ENCODE data around the gene SPTLC2.

The SPTLC2 gene

GRCh38 chr14:77505031-77505430 is 111.4 kb downstream of the SPTLC2 start:
- no peak for TF ChIP-seq RAD21 (IDR thresholded peaks at IDR 0.05; ENCODE audit: low read depth)

DNA sequence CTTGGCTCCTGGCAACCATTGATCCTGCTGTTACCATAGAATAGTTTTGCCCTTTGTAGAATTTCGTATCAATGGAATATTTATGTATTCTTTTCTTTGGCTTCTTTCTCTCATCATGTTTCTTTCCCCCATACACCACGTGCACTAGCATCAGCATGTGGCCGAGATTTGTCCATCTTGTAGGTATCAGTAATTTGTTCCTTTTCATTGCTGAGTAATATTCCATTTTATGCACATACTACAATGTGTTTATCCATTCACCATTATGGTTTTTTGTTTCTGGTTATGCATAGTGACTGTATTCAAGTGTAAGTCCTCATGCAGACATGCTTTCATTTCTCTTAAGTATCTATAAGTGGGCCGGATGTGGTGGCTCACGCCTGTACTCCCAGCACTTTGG is 113.3 kb downstream of the SPTLC2 start:
- TF ChIP-seq, protein P1, sequence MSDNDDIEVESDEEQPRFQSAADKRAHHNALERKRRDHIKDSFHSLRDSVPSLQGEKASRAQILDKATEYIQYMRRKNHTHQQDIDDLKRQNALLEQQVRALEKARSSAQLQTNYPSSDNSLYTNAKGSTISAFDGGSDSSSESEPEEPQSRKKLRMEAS (IDR thresholded peaks at IDR 0.05) = no peak
- TF ChIP-seq EP300 (IDR thresholded peaks at IDR 0.05; ENCODE audit: borderline replicate concordance) (no peak), CEBPB (IDR thresholded peaks at IDR 0.05) (no peak), USF1 (IDR thresholded peaks at IDR 0.05) (no peak), TAF1 (IDR thresholded peaks at IDR 0.05; ENCODE audit: low read depth) (no peak), TEAD4 (IDR thresholded peaks at IDR 0.05) (no peak), FOXM1 (IDR thresholded peaks at IDR 0.05; ENCODE audit: borderline replicate concordance, low read depth) (no peak), YY1 (IDR thresholded peaks at IDR 0.05; ENCODE audit: low read depth) (no peak), RAD21 (IDR thresholded peaks at IDR 0.05; ENCODE audit: low read depth) (no peak), CREB1 (IDR thresholded peaks at IDR 0.05; ENCODE audit: low read depth) (no peak), TCF12 (IDR thresholded peaks at IDR 0.05; ENCODE audit: low read depth) (no peak), NFIC (IDR thresholded peaks at IDR 0.05) (no peak), REST (IDR thresholded peaks at IDR 0.05; ENCODE audit: low read depth) (no peak), ZBTB7A (IDR thresholded peaks at IDR 0.05; ENCODE audit: low read depth) (no peak), EGR1 (IDR thresholded peaks at IDR 0.05) (no peak)

DNA sequence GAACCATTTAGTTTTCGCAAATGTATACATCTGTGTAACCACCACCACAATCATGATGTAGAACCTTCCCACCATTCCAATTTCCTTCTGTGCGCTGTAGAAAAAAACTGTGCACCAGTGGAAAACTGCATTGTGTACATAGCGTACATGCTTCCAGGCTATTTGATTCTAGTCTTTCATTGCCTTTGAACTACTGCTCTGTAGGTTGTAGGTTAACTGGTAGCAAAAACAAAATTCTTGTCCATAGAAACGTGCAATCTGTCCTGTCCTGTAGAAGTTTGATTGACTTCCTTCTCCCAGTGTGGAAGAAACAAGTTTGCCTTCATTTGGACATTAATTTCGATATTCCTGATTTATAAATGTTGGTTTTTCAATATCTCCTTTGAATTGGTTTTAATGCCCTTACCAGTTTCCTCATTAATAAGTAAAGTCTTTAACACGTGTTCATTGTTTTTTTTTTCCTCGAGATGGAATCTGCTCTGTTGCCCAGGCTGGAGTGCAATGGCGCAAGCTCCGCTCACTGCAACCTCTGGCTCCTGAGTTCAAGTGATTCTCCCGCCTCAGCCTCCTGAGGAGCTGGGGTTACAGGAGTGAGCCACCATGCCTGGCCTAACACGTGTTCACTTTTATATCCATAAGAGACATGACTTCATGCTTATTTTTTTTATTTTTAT is 114.2 kb downstream of the SPTLC2 start:
- TF ChIP-seq CREB1 (IDR thresholded peaks at IDR 0.05; ENCODE audit: low read depth) = no peak
- TF ChIP-seq FOXM1 (IDR thresholded peaks at IDR 0.05; ENCODE audit: borderline replicate concordance, low read depth) = no peak
- TF ChIP-seq, protein P1 (IDR thresholded peaks at IDR 0.05) = no peak
- TF ChIP-seq TCF12 (IDR thresholded peaks at IDR 0.05; ENCODE audit: low read depth) = no peak
- TF ChIP-seq NFIC (IDR thresholded peaks at IDR 0.05) = no peak
- TF ChIP-seq ZBTB7A (IDR thresholded peaks at IDR 0.05; ENCODE audit: low read depth) = no peak
- TF ChIP-seq EP300 (IDR thresholded peaks at IDR 0.05; ENCODE audit: borderline replicate concordance) = no peak
- no peak for TF ChIP-seq TEAD4 (IDR thresholded peaks at IDR 0.05)
- no peak for TF ChIP-seq TAF1 (IDR thresholded peaks at IDR 0.05; ENCODE audit: low read depth)
- TF ChIP-seq YY1 (IDR thresholded peaks at IDR 0.05; ENCODE audit: low read depth) = no peak
- TF ChIP-seq REST (IDR thresholded peaks at IDR 0.05; ENCODE audit: low read depth) = no peak
- TF ChIP-seq RAD21 (IDR thresholded peaks at IDR 0.05; ENCODE audit: low read depth) = no peak

DNA sequence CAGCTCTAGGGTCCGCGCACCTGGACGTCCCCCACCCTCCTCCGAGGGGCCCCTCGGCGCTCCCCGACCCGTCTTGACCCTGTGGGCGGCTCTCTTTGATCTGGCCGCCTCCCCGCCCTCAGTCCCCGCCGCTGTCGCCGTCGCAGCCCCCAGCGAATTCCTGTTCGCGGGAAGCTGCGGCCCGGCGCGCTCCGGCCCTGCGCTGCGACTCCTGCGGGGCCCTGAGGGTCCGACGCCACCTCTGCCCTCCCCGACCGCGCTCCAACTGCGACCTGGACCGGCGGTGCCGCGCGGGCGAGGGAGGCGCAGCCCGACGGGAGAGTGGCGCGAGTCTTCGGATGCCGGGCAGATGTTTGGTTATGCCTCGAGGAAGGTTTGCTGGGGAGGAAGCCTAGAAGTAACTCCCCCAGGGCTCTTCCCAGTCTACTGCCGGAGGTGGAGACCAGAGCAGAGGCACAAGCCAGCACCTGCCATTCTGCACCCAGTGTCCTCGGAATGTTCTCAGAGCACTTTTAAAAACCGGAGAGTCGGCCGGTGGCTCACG is 117.4 kb downstream of the SPTLC2 start:
- TF ChIP-seq CEBPB (IDR thresholded peaks at IDR 0.05) (no peak), ZBTB7A (IDR thresholded peaks at IDR 0.05; ENCODE audit: low read depth) (no peak), TAF1 (IDR thresholded peaks at IDR 0.05; ENCODE audit: low read depth) (0 out of 2 replicates have a peak, but pooled peaks have one; percentile 8), REST (IDR thresholded peaks at IDR 0.05; ENCODE audit: low read depth) (no peak), EGR1 (IDR thresholded peaks at IDR 0.05) (peak; percentile 22; the same call in 1 of the 2 replicates), TCF12 (IDR thresholded peaks at IDR 0.05; ENCODE audit: low read depth) (no peak), YY1 (IDR thresholded peaks at IDR 0.05; ENCODE audit: low read depth) (no peak), FOXM1 (IDR thresholded peaks at IDR 0.05; ENCODE audit: borderline replicate concordance, low read depth) (no peak)
- TF ChIP-seq, protein P1 (IDR thresholded peaks at IDR 0.05) = peak; percentile 21
